Left lung (tissue), 10 donors: ENCODE results near the gene TRAPPC2L. TPM values are rescaled to one million over a fixed set of nuclear protein-coding genes. Genes with fewer than 3 reads are reported as not detected.
A peak's percentile ranks its signal among the peaks of the same experiment; 100 is the strongest.
"Not testable (repeated sequence)": the region's sequence is repeated elsewhere in the genome, so short reads cannot be mapped to it uniquely, and the experiment has no call there.

Experiments used
- ATAC-seq: fragments of 200-7000 bp; cut with Tn5 transposase; one replicate; pipeline ENCODE4 v1.9.1; 2020; ENCODE audit warnings: moderate library complexity
- DNase-seq, 4 donors: peaks; one replicate each; pipeline ENCODE4 v3.0.0-alpha.2; 2013 to 2020
- H3K27ac ChIP-seq, 2 donors: fragments of 200-600 bp; sonication (generic) in 1 of 2; one replicate each; pipeline versions ENCODE4 v1.5.0 to v1.8.0; 2020 to 2021
- H3K27me3 ChIP-seq, 2 donors: fragments of 200-600 bp; sonication (generic) in 1 of 2; one replicate each; pipeline versions ENCODE4 v1.5.0 to v1.8.0; 2020 to 2021
- H3K36me3 ChIP-seq, 2 donors: fragments of 200-600 bp; sonication (generic) in 1 of 2; one replicate each; pipeline versions ENCODE4 v1.5.0 to v1.8.0; 2020 to 2021
- H3K4me1 ChIP-seq, 2 donors: fragments of 200-600 bp; one replicate each; pipeline ENCODE4 v1.8.0; 2021
- H3K4me3 ChIP-seq, 2 donors: fragments of 200-600 bp; sonication (generic) in 1 of 2; one replicate each; pipeline versions ENCODE4 v1.5.0 to v1.8.0; 2020 to 2021; ENCODE audit warnings: mild to moderate bottlenecking in 1 of 2
- H3K9me3 ChIP-seq, 2 donors: fragments of 200-600 bp; sonication (generic) in 1 of 2; one replicate each; pipeline versions ENCODE4 v1.5.0 to v1.8.0; 2020 to 2021
- CTCF ChIP-seq, 2 donors: fragments of 200-600 bp; sonication (generic) in 1 of 2; IDR thresholded peaks; one replicate each; pipeline versions ENCODE4 v1.5.0 to v1.8.0; 2021; ENCODE audit warnings: antibody characterized with exemption in 2 of 2
- intact Hi-C, 2 donors: fragments of 100-400 bp; cut with DNase I; formaldehyde crosslinking; loops; one replicate each; pipeline versions ENCODE4 v1.11.2 to v1.14.2; 2022
- polyA plus RNA-seq, 6 donors: library from polyadenylated mRNA; unstranded; fragments of 120-200 nt; gene quantifications; one replicate each; pipeline ENCODE4 v1.2.1, GENCODE V29; 2013; ENCODE audit not compliant: insufficient read length in 6 of 6
- total RNA-seq, 2 donors: library from RNA; stranded (reverse); fragmentation: NEBNext Ultra II Directional; extraction: Animal tissue kit (Norgen Biotek cat#: 25700); gene quantifications; one replicate each; pipeline ENCODE4 v1.2.1, GENCODE V29; 2021
- donor health status: DM: no; HTN: yes; CAD: no.
- donor health status: DM: no; HTN: no; CAD: no.

The TRAPPC2L gene
- total and polyA plus RNA-seq, 8 donors, result 47.3 to 74.4 (median 69.4) TPM

GRCh38 chr16:88886845-88887521, 30.1 kb downstream of the TRAPPC2L start:
- peak overlapping the region in 1 of 2 donors; percentile 25 for H3K27ac ChIP-seq
- H3K27me3 ChIP-seq, result no peaks in the 10 kb centered on the region
- TF ChIP-seq CTCF (IDR thresholded peaks at IDR 0.05), result no peak
- DNase-seq (peak in 3 of 4 donors; percentile 42 to 97 (median 94)), ATAC-seq (peak; percentile 52)
- intact Hi-C loops, result no loop called here
- H3K9me3 ChIP-seq, result no peaks in the 10 kb centered on the region
- H3K4me1 ChIP-seq, result peaks cover 0 to 6% of the 10 kb centered on the region in 2 donors
- H3K4me3 ChIP-seq, result no peak overlapping the region
- H3K36me3 ChIP-seq, result peaks cover 0 to 59% of the 10 kb centered on the region in 2 donors

GRCh38 chr16:88888057-88888456, 31.1 kb downstream of the TRAPPC2L start:
- peak overlapping the region in 1 of 2 donors; percentile 41 for H3K27ac ChIP-seq
- peaks cover 0 to 59% of the 10 kb centered on the region in 2 donors for H3K36me3 ChIP-seq
- H3K4me3 ChIP-seq, result no peak overlapping the region
- H3K27me3 ChIP-seq, result no peaks in the 10 kb centered on the region
- no peak for ATAC-seq
- intact Hi-C loops, result no loop called here
- DNase-seq, result no peak
- no peak for TF ChIP-seq CTCF (IDR thresholded peaks at IDR 0.05)
- no peaks in the 10 kb centered on the region for H3K9me3 ChIP-seq
- peaks cover 0 to 6% of the 10 kb centered on the region in 2 donors for H3K4me1 ChIP-seq

GRCh38 chr16:88888461-88889387, 31.8 kb downstream of the TRAPPC2L start:
- no peak for ATAC-seq

GRCh38 chr16:88889702-88890352, 32.9 kb downstream of the TRAPPC2L start:
- H3K27me3 ChIP-seq, intact Hi-C loops, H3K4me1 ChIP-seq, ATAC-seq, H3K4me3 ChIP-seq, H3K27ac ChIP-seq, H3K9me3 ChIP-seq, DNase-seq: not testable (repeated sequence)
- peaks cover 0 to 41% of the 10 kb centered on the region in 2 donors for H3K36me3 ChIP-seq

More at GRCh38 chr16:88888461-88889387, 31.8 kb downstream of the TRAPPC2L start:
- Histone ChIP-seq H3K4me1 (peaks cover 0 to 6% of the 10 kb centered on the region in 2 donors), H3K27ac (no peak overlapping the region), H3K9me3 (no peaks in the 10 kb centered on the region), H3K4me3 (no peak overlapping the region), H3K36me3 (peaks cover 0 to 52% of the 10 kb centered on the region in 2 donors), H3K27me3 (no peaks in the 10 kb centered on the region)
- no peak for TF ChIP-seq CTCF (IDR thresholded peaks at IDR 0.05)
- intact Hi-C loops, result no loop called here
- DNase-seq, result no peak

- no peak for TF ChIP-seq CTCF (IDR thresholded peaks at IDR 0.05)
Measured at GRCh38 chr16:88891083-88891482, 34.2 kb downstream of the TRAPPC2L start.

More at GRCh38 chr16:88891083-88891482, 34.2 kb downstream of the TRAPPC2L start:
- Histone ChIP-seq H3K27me3 (no peaks in the 10 kb centered on the region), H3K27ac (no peak overlapping the region), H3K9me3 (no peaks in the 10 kb centered on the region), H3K36me3 (peaks cover 0 to 29% of the 10 kb centered on the region in 2 donors), H3K4me1 (peaks cover 0 to 6% of the 10 kb centered on the region in 2 donors), H3K4me3 (no peak overlapping the region)
- intact Hi-C loops, result no loop called here
- no peak for ATAC-seq
- DNase-seq, result no peak
